Neutrophil (primary cell): Measurements from ENCODE around the gene FGFR3.

Source experiments
- H3K27ac ChIP-seq: fragments of 200-600 bp; sonication (generic); 2 replicates; pipeline ENCODE4 v1.5.1; 2016; ENCODE audit warnings: mild to moderate bottlenecking, moderate library complexity
- H3K27me3 ChIP-seq: fragments of 200-600 bp; sonication (generic); 2 replicates; pipeline ENCODE4 v1.6.0; 2016; ENCODE audit warnings: mild to moderate bottlenecking
- H3K36me3 ChIP-seq: fragments of 200-600 bp; sonication (generic); 2 replicates; pipeline ENCODE4 v1.5.1; 2017
- H3K4me1 ChIP-seq, 2 experiments: fragments of 200-600 bp in 1 of 2; sonication (generic) in 1 of 2; 1 replicate in 1 of 2; 2 replicates in 1 of 2; pipeline versions ENCODE4 v1.5.1 to v1.6.1; 2013 to 2016; ENCODE audit warnings: low read depth in 1 of 2, low read length in 1 of 2, mild to moderate bottlenecking in 1 of 2, moderate library complexity in 1 of 2; ENCODE audit not compliant: control insufficient read depth in 1 of 2, insufficient read depth in 1 of 2
- H3K4me3 ChIP-seq, 2 experiments: fragments of 200-600 bp in 1 of 2; sonication (generic) in 1 of 2; 1 replicate in 1 of 2; 2 replicates in 1 of 2; pipeline ENCODE4 v1.5.1; 2013 to 2016; ENCODE audit warnings: low read depth in 1 of 2, low read length in 1 of 2, mild to moderate bottlenecking in 1 of 2, moderate library complexity in 1 of 2
- H3K9me3 ChIP-seq: fragments of 200-600 bp; sonication (generic); 2 replicates; pipeline ENCODE4 v1.5.1; 2016
- TF ChIP-seq, protein P1 (sequence below): fragments of 200-600 bp; sonication (generic); IDR thresholded peaks from 2 replicates; pipeline ENCODE4 v1.5.1; 2016; ENCODE audit warnings: antibody characterized with exemption

FGFR3 gene

DNA sequence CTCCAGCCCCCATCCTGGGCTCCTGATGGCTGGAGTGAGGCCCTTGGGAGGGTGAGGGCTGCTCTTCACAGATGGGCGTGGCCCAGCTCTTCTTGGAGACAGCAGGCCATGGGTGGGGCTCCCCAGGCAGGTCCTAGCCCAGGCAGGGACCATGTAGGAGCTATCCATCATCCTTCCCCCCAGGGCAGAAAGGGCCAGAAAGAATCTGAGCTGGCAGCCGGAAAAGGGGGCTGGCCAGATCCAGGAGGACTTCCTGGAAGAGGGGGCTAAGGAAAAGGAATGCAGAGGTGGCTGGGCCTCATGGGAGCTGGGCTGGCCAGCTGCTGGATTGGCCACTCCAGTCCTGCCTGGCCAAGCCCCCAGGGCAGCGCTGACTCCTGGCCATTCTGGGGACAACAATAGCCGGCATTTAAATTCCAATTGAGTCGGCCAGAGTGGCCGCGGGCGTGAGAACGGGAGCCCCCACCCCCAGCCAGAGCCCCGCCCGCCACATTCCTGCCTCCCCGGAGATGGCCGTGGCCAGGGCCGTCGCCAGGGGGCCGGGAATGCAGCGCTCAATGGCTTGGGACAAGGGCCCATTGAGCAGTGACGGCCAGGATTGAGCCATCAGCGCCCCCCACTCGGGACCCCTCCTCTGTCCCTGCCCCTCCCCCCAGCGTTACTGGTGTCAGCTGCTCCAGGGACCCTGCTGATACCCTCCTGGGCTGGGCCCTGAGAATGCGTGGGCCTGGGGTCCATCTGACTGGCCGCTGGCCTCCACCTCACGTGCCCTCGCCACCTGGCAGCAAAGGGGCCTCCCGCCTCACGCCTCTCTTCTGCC lies 15.1 kb upstream of the FGFR3 start:
- Histone ChIP-seq H3K27ac (no peak overlapping the region), H3K9me3 (no peaks in the 10 kb centered on the region), H3K27me3 (peaks cover 6% of the 10 kb centered on the region), H3K36me3 (no peaks in the 10 kb centered on the region), H3K4me1 (no peaks in the 10 kb centered on the region), H3K4me3 (no peak overlapping the region)
- TF ChIP-seq, protein P1, sequence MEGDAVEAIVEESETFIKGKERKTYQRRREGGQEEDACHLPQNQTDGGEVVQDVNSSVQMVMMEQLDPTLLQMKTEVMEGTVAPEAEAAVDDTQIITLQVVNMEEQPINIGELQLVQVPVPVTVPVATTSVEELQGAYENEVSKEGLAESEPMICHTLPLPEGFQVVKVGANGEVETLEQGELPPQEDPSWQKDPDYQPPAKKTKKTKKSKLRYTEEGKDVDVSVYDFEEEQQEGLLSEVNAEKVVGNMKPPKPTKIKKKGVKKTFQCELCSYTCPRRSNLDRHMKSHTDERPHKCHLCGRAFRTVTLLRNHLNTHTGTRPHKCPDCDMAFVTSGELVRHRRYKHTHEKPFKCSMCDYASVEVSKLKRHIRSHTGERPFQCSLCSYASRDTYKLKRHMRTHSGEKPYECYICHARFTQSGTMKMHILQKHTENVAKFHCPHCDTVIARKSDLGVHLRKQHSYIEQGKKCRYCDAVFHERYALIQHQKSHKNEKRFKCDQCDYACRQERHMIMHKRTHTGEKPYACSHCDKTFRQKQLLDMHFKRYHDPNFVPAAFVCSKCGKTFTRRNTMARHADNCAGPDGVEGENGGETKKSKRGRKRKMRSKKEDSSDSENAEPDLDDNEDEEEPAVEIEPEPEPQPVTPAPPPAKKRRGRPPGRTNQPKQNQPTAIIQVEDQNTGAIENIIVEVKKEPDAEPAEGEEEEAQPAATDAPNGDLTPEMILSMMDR, result no peak

DNA sequence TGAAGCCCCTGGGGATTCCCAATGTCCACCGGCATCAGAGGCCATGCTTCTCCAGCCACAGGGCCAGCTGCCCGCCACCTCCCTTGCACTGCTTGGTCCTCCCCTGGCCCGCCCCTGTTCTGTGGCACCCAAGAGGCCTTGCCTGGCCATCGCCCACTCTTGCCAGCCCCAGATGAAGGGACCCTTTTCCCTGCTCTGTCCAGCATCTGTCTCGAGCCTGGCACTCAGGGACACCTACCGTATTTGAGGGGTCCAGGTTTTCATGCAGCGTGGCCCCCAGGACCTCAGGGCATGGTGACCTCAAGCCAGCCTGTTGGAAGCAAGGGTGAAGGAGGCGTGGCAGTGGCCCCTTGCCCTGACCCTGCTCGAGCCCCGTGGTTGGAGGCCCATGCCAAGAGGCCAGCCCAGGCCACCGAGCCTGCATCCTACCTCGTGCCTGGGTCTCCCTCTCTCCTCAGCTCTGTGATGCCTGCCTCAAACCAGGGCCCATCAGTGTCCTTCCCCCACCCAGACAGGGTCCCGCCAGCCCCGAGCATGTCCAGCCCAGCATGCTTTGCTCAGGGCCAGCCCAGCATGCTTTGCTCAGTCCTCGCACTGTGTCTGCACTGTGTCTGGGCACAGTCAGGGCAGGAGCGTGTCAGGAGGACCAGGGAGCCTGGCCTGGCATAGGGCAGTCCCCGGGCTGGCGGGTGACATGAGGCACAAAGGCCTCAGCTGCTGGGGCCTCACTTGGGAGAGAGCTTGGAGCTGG lies 14.3 kb upstream of the FGFR3 start:
- TF ChIP-seq, protein P1, result no peak
- H3K4me3 ChIP-seq, result no peak overlapping the region
- H3K36me3 ChIP-seq, result no peaks in the 10 kb centered on the region
- H3K27me3 ChIP-seq, result no peaks in the 10 kb centered on the region
- H3K9me3 ChIP-seq, result no peaks in the 10 kb centered on the region
- H3K4me1 ChIP-seq, result no peaks in the 10 kb centered on the region
- no peak overlapping the region for H3K27ac ChIP-seq

DNA sequence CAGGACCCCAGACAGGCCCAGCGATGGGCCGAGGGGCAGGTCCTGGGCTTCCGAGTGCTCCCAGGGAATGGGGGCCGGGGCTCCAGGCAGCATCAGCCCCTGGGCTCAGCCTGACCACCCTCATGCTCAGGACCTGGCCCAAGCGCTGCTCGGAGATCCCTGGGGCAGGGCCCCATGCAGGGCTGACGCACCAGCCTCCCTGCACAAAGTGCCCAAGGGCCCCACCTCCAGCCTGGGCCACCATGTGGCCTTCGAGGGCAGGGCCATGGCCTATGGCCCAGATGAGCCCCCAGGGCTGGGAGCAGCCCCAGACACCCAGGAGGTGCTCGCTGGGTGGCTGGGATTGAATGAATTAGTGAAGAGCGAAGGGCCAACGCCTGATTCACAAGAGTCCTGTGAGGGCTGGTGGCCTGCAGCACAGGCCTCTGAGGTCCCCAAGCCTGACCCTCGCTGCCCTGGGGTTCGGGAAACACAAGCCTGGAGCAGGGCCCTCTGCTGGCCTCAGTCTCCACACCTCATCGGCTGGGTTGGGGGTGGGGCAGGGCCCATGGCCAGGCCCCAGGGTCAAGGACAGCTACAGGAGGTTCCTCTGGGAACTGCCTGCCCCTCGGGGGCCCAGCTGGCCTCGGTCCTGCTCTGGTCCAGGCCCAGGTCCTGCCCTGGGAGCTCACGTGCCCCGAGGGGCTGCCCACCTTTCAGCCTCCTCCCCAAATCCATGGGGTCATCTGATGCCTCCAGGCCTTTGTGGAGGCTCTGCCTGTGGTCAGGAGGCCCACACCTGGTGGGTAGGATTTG lies 13.3 kb upstream of the FGFR3 start:
- TF ChIP-seq, protein P1, result no peak
- Histone ChIP-seq H3K27me3 (no peaks in the 10 kb centered on the region), H3K4me1 (no peaks in the 10 kb centered on the region)

DNA sequence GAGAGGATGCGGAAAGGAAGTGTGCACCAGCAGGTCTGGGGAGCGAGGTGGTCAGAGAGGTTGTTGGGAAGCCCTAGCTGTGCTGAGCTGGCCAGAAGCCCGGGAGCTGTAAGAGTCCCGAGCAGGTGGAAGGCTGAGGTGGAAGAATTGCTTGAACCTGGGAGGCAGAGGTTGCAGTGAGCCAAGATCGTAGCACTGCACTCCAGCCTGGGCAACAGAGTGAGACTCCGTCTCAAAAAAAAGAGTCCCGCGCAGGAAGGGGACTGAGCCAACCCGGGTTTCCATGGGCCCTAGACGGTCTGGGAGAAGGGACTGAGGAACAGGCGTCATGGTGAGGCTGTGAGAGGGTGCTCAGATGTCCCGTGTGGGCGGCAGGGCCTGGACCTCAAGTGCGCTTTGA lies 12.7 kb upstream of the FGFR3 start:
- H3K4me1 ChIP-seq, result no peaks in the 10 kb centered on the region
- TF ChIP-seq, protein P1, result no peak
- H3K9me3 ChIP-seq, result no peaks in the 10 kb centered on the region

More for the DNA sequence above, 13.3 kb upstream of the FGFR3 start:
- Histone ChIP-seq H3K27ac (no peak overlapping the region), H3K9me3 (no peaks in the 10 kb centered on the region), H3K4me3 (no peak overlapping the region), H3K36me3 (no peaks in the 10 kb centered on the region)

DNA sequence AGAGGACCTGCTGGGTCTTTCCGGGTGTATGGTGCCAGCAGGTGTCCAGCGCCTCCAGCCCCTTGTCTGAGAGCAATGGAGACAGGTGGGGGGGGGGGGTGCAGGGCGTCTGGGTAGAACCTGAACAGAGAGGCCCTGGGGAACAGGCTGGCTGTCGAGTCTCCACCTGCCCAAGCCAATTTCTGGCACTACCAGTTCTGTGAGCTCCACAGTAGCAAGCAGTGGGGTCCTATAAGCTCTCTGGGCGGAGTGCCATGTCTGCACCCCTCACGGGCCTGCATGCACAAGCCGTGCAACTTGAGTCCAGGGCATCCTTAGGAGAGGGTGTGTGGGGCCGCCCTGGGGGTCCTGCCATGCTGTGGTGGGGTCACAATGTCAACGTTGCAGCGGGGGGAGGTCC lies 10.1 kb upstream of the FGFR3 start:
- H3K4me3 ChIP-seq, result no peak overlapping the region
- H3K27ac ChIP-seq, result no peak overlapping the region
- H3K36me3 ChIP-seq, result no peaks in the 10 kb centered on the region
- no peaks in the 10 kb centered on the region for H3K9me3 ChIP-seq
- H3K27me3 ChIP-seq, result no peaks in the 10 kb centered on the region
- TF ChIP-seq, protein P1, result no peak
- H3K4me1 ChIP-seq, result no peaks in the 10 kb centered on the region

More for the DNA sequence above, 12.7 kb upstream of the FGFR3 start:
- Histone ChIP-seq H3K4me3 (no peak overlapping the region), H3K27me3 (no peaks in the 10 kb centered on the region), H3K27ac (no peak overlapping the region), H3K36me3 (no peaks in the 10 kb centered on the region)
